Stimulated activated CD4-positive, alpha-beta T cell treated with anti-CD3 and anti-CD28 coated beads, TNF-alpha, amount 100 ng/mL, for 1 hour (primary cell): ENCODE results near the gene CTSK.

Source experiments
- DNase-seq, 3 donors: peaks; one replicate each; pipeline ENCODE4 v3.0.0-alpha.2; 2020; ENCODE audit warnings: low read depth in 3 of 3, low spot score in 1 of 3

The CTSK gene

DNA sequence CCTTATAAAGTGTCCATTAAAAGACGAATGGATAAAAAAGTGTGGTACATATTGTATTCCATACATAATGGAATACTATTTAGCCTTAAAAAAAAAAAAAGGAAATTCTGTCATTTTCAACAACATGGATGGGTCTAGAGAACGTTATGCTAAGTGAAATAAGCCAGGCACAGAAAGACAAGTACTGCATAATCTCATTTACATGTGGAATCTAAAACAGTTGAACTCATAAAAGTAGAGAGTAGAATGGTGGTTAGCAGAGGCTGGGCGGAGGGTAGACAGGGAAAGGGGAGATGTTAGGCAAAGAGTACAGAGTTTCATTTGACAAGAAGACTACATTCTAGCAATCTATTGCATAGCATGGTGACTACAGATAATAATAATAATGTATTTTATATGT is 45.0 kb downstream of the CTSK start:
- no peak for DNase-seq

DNA sequence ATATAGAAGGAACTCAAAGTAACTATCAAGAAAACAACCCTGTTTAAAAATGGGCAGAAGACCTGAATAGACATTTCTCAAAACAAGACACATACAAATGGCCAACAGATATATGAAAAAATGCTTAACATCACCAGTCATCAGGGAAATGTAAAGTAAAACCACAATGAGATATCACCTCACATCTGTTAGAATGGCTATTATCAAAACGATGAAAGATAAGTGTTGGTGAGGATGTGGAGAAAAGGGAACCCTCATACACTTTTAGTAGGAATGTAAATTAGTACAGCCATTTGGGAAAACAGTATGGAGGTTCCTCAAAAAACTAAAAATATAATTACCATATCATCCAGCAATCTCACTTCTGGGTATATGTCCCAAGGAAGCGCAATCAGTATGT is 45.5 kb downstream of the CTSK start:
- DNase-seq, result no peak

DNA sequence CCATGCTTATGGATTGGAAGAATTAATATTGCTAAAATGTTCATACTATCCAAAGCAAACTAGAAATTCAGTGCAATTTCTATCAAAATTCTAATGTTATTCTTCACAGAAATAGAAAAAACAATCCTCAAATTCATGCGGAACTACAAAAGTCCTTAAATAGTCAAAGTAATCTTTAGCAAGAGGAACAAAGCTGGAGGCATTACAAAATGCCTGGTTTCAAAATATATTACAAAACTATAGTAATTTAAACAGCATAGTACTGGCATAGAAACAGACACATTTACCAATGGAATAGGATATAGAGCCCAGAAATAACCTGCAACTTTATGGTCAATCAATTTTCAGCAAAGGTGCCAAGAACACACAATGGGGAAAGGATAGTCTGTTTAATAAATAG is 46.3 kb downstream of the CTSK start:
- no peak for DNase-seq

DNA sequence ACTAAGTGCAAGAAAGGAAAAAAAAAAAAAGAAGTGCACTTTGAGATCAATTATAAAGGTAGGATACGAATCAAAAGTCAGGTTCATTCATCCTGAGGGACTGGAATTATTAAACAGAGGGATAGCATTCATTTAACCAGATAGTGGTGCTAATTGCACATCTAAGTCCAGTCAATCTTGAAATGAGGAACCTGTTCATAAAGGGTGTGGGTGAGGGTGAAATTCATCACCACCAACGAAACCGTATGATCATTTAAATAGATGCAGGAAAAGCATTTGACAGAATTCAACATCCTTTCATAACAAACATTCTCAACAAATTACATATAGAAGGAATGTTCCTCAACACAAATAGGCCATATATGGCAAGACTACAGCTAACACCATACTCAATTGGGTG is 48.0 kb downstream of the CTSK start:
- DNase-seq, result no peak

DNA sequence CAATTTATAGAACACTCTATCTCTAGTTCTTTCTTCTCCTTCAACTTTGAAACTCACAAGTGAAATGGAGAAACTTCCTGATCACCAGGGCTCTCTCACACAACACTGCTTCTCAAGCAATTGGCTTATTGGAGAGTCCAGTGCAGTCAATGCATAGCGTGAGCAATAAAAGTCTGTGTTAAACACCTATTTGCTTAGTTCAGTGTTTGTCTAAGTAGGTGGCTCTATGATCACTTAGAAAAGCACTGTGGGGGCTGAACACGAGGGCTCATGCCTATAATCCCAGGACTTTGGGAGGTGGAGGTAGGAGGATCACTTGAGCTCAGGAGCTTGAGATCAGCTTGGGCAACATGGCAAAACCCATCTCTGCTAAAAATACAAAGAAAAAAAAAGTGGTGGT is 54.6 kb downstream of the CTSK start:
- DNase-seq, result no peak

DNA sequence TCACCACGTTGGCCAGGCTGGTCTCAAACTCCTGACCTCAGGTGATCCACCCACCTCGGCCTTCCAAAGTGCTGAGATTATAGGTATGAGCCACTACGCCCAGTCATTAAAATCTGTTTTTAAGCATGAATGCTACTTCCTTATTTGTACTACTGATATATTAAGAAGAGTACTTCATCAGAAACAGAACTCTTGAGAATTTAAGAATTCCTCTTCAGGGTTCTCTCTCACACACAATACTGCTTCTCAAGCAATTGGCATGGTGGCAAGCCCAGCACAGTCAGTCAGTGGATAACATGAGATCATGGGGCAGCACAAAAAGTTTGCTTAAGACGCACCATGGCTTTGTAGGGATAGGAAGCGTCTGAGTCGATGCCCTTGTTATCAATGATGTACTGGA is 56.6 kb downstream of the CTSK start:
- no peak for DNase-seq

DNA sequence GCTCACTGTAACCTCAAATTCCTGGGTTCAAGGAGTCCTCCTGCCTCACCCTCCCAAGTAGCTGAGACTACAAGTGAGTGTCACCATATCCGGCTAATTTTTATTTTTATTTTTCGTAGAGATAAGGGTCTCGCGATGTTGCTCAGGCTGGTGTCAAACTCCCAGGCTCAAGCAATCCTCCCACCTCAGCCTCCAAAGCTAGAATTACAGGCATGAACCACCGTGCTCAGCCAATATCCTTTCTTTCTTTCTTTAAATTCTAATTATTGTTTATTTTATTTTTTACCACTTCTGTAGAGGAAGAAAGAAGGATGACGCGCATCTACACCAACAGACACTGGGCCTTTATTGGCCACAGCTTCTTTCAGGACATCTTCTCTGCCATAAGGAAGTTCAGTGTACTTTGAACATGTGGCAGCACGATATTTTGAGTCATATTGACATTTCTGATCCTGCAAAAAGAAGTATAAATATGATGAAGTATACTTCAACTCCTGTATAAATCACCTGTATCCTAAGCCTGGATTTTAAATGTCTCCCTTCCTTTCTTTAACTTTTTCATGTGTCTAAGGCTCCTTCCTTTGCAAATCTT is 58.2 kb downstream of the CTSK start:
- DNase-seq, result no peak

DNA sequence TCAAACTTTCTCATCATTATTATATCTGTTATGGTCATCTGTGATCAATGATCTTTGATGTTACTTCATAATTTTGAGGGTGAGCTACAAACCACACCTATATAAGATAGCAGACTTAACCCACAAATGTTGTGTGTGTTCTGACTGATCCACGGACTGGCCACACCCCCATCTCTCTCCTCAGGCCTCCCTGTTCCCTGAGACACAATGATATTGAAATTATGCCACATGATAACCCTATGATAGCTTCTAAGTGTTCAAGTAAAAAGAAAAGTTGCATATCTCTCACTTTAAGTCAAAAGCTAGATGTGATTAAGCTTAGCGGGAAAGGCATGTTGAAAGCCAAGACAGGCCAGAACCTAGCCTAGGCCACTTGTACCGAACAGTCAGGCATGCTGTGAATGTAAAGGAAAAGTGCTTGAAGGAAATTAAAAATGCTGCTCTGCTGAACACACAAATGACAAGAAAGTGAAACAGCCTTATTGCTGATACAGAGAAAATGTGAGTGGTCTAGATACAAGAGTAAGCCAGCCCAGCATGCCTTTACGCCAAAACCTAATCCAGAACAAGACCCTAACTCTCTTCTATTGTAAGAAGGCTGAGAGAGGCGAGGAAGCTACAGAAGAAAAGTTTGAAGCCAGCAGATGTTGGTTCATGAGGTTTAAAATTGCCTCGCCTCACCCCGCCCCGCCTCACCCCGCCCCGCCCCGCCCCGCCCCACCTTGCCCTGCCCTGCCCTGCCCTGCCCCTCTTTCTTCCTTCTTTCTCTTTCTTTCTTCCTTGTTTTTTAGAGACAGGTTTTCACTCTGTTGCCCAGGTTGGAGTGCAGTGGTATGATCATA is 59.0 kb downstream of the CTSK start:
- no peak for DNase-seq
